ENCODE data around the gene KCNMB1. TPM values are rescaled to one million over a fixed set of nuclear protein-coding genes. Genes with fewer than 3 reads are reported as not detected.

The KCNMB1 gene
- total and polyA plus RNA-seq, 2 donors (not counting 3 experiments of a cell fraction or from before 2014, with no cell fraction given) = 0.15 to 0.29 TPM

DNA sequence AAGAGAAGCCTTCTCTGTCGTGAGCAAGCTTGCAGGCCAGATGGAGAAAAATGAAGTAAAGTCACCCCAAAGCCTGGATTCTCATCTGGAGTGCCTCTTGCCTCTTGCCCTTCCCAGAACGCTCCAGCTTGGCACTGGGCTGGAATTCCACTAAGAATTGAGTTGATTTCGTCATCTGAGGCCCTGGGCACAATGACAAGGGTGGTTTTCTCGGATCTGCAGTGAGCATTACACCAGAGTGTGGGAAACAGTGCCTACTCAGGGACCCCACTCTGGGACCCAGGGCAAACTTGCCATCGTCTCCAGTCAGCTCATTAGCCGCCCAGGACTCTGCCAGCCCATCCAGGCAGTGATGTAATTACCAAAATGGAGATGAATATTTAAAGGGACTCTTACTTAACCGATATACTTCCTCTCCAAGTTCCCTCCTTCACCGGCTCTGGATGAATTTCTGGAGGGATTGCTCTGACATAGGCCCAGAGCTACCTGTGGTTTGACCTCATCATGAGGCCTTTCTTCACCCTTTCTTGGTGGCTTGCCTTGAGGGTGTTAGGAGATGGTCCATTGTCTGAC lies 46.9 kb downstream of the KCNMB1 start:
- no peak overlapping the region for H3K4me3 ChIP-seq (replicated peaks in 1 of 3; ENCODE audit: insufficient read depth in 1 of 3, low read depth in 1 of 3, low read length in 3 of 3)
- no peak overlapping the region for H3K4me2 ChIP-seq (ENCODE audit: insufficient read depth, low read length)
- no peak for FAIRE-seq

More for the DNA sequence above, 46.9 kb downstream of the KCNMB1 start:
- TF ChIP-seq JUN (IDR thresholded peaks at IDR 0.05; ENCODE audit: borderline replicate concordance, insufficient read depth, insufficient read length, low read depth) = no peak
- no peak for TF ChIP-seq EZH2 (IDR thresholded peaks at IDR 0.05; ENCODE audit: borderline replicate concordance, low read depth, low read length, severe bottlenecking)
- no peak for TF ChIP-seq POLR2A (IDR thresholded peaks at IDR 0.05; ENCODE audit: low read depth, low read length)
- no peak for TF ChIP-seq MYC (IDR thresholded peaks at IDR 0.05; ENCODE audit: low read depth, low read length)
- TF ChIP-seq, protein P1, sequence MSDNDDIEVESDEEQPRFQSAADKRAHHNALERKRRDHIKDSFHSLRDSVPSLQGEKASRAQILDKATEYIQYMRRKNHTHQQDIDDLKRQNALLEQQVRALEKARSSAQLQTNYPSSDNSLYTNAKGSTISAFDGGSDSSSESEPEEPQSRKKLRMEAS (IDR thresholded peaks at IDR 0.05; ENCODE audit: insufficient read depth, insufficient read length) = no peak
- TF ChIP-seq FOS (IDR thresholded peaks at IDR 0.05; ENCODE audit: borderline replicate concordance, insufficient read depth, low read length) = no peak
- TF ChIP-seq, protein P2, sequence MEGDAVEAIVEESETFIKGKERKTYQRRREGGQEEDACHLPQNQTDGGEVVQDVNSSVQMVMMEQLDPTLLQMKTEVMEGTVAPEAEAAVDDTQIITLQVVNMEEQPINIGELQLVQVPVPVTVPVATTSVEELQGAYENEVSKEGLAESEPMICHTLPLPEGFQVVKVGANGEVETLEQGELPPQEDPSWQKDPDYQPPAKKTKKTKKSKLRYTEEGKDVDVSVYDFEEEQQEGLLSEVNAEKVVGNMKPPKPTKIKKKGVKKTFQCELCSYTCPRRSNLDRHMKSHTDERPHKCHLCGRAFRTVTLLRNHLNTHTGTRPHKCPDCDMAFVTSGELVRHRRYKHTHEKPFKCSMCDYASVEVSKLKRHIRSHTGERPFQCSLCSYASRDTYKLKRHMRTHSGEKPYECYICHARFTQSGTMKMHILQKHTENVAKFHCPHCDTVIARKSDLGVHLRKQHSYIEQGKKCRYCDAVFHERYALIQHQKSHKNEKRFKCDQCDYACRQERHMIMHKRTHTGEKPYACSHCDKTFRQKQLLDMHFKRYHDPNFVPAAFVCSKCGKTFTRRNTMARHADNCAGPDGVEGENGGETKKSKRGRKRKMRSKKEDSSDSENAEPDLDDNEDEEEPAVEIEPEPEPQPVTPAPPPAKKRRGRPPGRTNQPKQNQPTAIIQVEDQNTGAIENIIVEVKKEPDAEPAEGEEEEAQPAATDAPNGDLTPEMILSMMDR (IDR thresholded peaks at IDR 0.05; ENCODE audit: extremely low read depth in 1 of 2, insufficient read depth in 1 of 2, low read depth in 1 of 2, low read length in 2 of 2) = no peak
- TF ChIP-seq POLR2AphosphoS5 (IDR thresholded peaks at IDR 0.05; ENCODE audit: insufficient read depth, low read depth, low read length) = no peak
- no peak for TF ChIP-seq GATA2 (IDR thresholded peaks at IDR 0.05; ENCODE audit: insufficient read depth, insufficient read length, low read depth, low read length)
- peaks cover 0 to 2% of the 10 kb centered on the region in 2 experiments for H3K27me3 ChIP-seq (ENCODE audit: control insufficient read depth in 2 of 2, insufficient read depth in 2 of 2, low read length in 2 of 2)
- dilution Hi-C loops (cut with MboI; ENCODE audit: extremely low pct_ligation_motif_present, low sequenced_read_pairs) = no loop called here
- no peaks in the 10 kb centered on the region for H3K79me2 ChIP-seq (ENCODE audit: control insufficient read depth, insufficient read depth, low read length)
- DNase-seq (ENCODE audit: low read depth, low spot score) = no peak
- H2AFZ ChIP-seq (ENCODE audit: low read depth, low read length) = no peak overlapping the region
- intact Hi-C loops (cut with micrococcal nuclease) = no loop called here
- BruUV-seq (replicated peaks) = no TSS peak
- H3K4me1 ChIP-seq (ENCODE audit: control insufficient read depth, extremely low read depth, insufficient read depth, low read length) = no peaks in the 10 kb centered on the region
- POLR2A ChIA-PET = no interaction called here
- no peak overlapping the region for H3K9ac ChIP-seq (replicated peaks; ENCODE audit: extremely low read depth, insufficient read depth, low read length)
- no peaks in the 10 kb centered on the region for H3K9me3 ChIP-seq (replicated peaks; ENCODE audit: control insufficient read depth, insufficient read depth, low read length)
- CTCF ChIA-PET = no interaction called here
- no peak overlapping the region for H3K27ac ChIP-seq (ENCODE audit: insufficient read depth, low read depth, low read length)
- no peaks in the 10 kb centered on the region for H3K9me1 ChIP-seq (replicated peaks; ENCODE audit: control insufficient read depth, extremely low read depth, insufficient read depth, low read length)
- no peaks in the 10 kb centered on the region for H3K36me3 ChIP-seq (ENCODE audit: control insufficient read depth in 2 of 2, extremely low read depth in 1 of 2, insufficient read depth in 2 of 2, low read length in 2 of 2)
- H4K20me1 ChIP-seq (replicated peaks; ENCODE audit: control insufficient read depth, extremely low read depth, insufficient read depth, low read length) = no peaks in the 10 kb centered on the region

Measured in endothelial cell of umbilical vein (primary cell).